GM18861 (cell line): Measurements from ENCODE around the gene HCRT.
"Not testable (repeated sequence)": the region's sequence is repeated elsewhere in the genome, so short reads cannot be mapped to it uniquely, and the experiment has no call there.

Source experiments
- ATAC-seq: cut with Tn5 transposase; IDR thresholded peaks from one replicate; pipeline ENCODE4 v1.9.1; 2021; ENCODE audit not compliant: unreplicated experiment

HCRT gene

GRCh38 chr17:42180411-42180921, 4.8 kb downstream of the HCRT start:
- ATAC-seq, result no peak

GRCh38 chr17:42179911-42180410, 5.3 kb downstream of the HCRT start:
- no peak for ATAC-seq

GRCh38 chr17:42179335-42179734, 5.9 kb downstream of the HCRT start:
- ATAC-seq, result no peak

- ATAC-seq, result no peak
Measured at GRCh38 chr17:42178817-42179216, 6.4 kb downstream of the HCRT start.

- ATAC-seq, result no peak
Measured at GRCh38 chr17:42177684-42178083, 7.6 kb downstream of the HCRT start.

GRCh38 chr17:42174126-42174783, 11.0 kb downstream of the HCRT start:
- ATAC-seq, result no peak

- no peak for ATAC-seq
Measured at GRCh38 chr17:42171831-42172230, 13.4 kb downstream of the HCRT start.

GRCh38 chr17:42169351-42169750, 15.9 kb downstream of the HCRT start:
- ATAC-seq, result no peak

- no peak for ATAC-seq
Measured at GRCh38 chr17:42167807-42168206, 17.4 kb downstream of the HCRT start.

- ATAC-seq, result no peak
Measured at GRCh38 chr17:42166196-42166763, 19.0 kb downstream of the HCRT start.

- no peak for ATAC-seq
Measured at GRCh38 chr17:42165751-42166150, 19.5 kb downstream of the HCRT start.

- no peak for ATAC-seq
Measured at GRCh38 chr17:42163696-42164407, 21.4 kb downstream of the HCRT start.

GRCh38 chr17:42163113-42163512, 22.1 kb downstream of the HCRT start:
- ATAC-seq, result no peak

- ATAC-seq, result no peak
Measured at GRCh38 chr17:42160531-42160910, 24.7 kb downstream of the HCRT start.

- no peak for ATAC-seq
Measured at GRCh38 chr17:42159796-42160530, 25.3 kb downstream of the HCRT start.

- no peak for ATAC-seq
Measured at GRCh38 chr17:42155614-42156045, 29.6 kb downstream of the HCRT start.

GRCh38 chr17:42153919-42154742, 31.1 kb downstream of the HCRT start:
- no peak for ATAC-seq

- no peak for ATAC-seq
Measured at GRCh38 chr17:42146911-42147607, 38.2 kb downstream of the HCRT start.

- not testable (repeated sequence) for ATAC-seq
Measured at GRCh38 chr17:42143138-42143537, 42.1 kb downstream of the HCRT start.
